Endothelial cell of umbilical vein (primary cell): ENCODE results near the gene SREBF1. TPM values are rescaled to one million over a fixed set of nuclear protein-coding genes. Genes with fewer than 3 reads are reported as not detected.

Experiments used
- BruUV-seq: library from RNA; stranded (reverse); fragments of 400-500 nt; replicated peaks from 2 replicates; lab custom pipeline; 2021; lab: Mats Ljungman, UMichigan
- CTCF ChIA-PET: fragments of 300-600, 350-600 bp; sonication (Branson Sonifier 250); formaldehyde crosslinking; loops from one replicate; lab custom pipeline; 2021; ENCODE audit warnings: antibody characterized with exemption, inconsistent platforms; lab: Charles Lee
- POLR2A ChIA-PET: fragments of 300-600, 350-600 bp; sonication (Branson Sonifier 250); formaldehyde crosslinking; loops from one replicate; lab custom pipeline; 2021; ENCODE audit warnings: antibody characterized with exemption, inconsistent platforms; lab: Charles Lee
- DNase-seq: peaks from one replicate; pipeline ENCODE4 v3.0.0-alpha.2; 2011; ENCODE audit warnings: low read depth, low spot score
- FAIRE-seq: peaks from 2 replicates; lab custom pipeline; 2011; peaks lifted over from hg19 to GRCh38; lab: Jason Lieb, UNC
- H2AFZ ChIP-seq: 2 replicates; pipeline ENCODE4 v1.6.0; 2012; ENCODE audit warnings: low read depth, low read length, control low read depth, inconsistent platforms
- H3K27ac ChIP-seq: 2 replicates; pipeline ENCODE4 v1.5.1; 2011; ENCODE audit warnings: low read depth, mild to moderate bottlenecking, control low read depth, low read length, moderate library complexity; ENCODE audit not compliant: insufficient read depth
- H3K27me3 ChIP-seq, 2 experiments: 2 replicates each; pipeline versions ENCODE4 v1.6.0 to v1.6.1; 2011; ENCODE audit warnings: low read length in 2 of 2, mixed read lengths in 1 of 2; ENCODE audit not compliant: control insufficient read depth in 2 of 2, insufficient read depth in 2 of 2
- H3K36me3 ChIP-seq, 2 experiments: 2 replicates in 1 of 2; 3 replicates in 1 of 2; pipeline ENCODE4 v1.5.1; 2011; ENCODE audit warnings: low read length in 2 of 2, mild to moderate bottlenecking in 1 of 2, moderate library complexity in 1 of 2; ENCODE audit not compliant: control insufficient read depth in 2 of 2, insufficient read depth in 2 of 2; ENCODE audit errors: extremely low read depth in 1 of 2
- H3K4me1 ChIP-seq: 3 replicates; pipeline ENCODE4 v1.5.1; 2011; ENCODE audit warnings: mild to moderate bottlenecking, low read length; ENCODE audit not compliant: control insufficient read depth, insufficient read depth; ENCODE audit errors: extremely low read depth
- H3K4me2 ChIP-seq: 2 replicates; pipeline ENCODE4 v1.6.1; 2011; ENCODE audit warnings: low read length, control low read depth, mixed read lengths; ENCODE audit not compliant: insufficient read depth
- H3K4me3 ChIP-seq, 3 experiments: fragments of 200-600 bp in 1 of 3; sonication (generic), shearing (Covaris generic) in 1 of 3; replicated peaks in 1 of 3; 2 replicates each; pipeline ENCODE4 v1.5.1; 2011 to 2016; ENCODE audit warnings: control low read depth in 3 of 3, low read length in 3 of 3, mild to moderate bottlenecking in 2 of 3, inconsistent platforms in 1 of 3, low read depth in 1 of 3, moderate library complexity in 1 of 3; ENCODE audit not compliant: insufficient read depth in 1 of 3
- H3K79me2 ChIP-seq: 2 replicates; pipeline ENCODE4 v1.6.0; 2012; ENCODE audit warnings: low read length, inconsistent platforms; ENCODE audit not compliant: control insufficient read depth, insufficient read depth
- H3K9ac ChIP-seq: replicated peaks from 2 replicates; pipeline ENCODE3; 2011; ENCODE audit warnings: low read length, control low read depth; ENCODE audit not compliant: insufficient read depth; ENCODE audit errors: extremely low read depth
- H3K9me1 ChIP-seq: replicated peaks from 3 replicates; pipeline ENCODE4 v1.6.0; 2011; ENCODE audit warnings: mild to moderate bottlenecking, low read length; ENCODE audit not compliant: control insufficient read depth, insufficient read depth; ENCODE audit errors: extremely low read depth
- H3K9me3 ChIP-seq: replicated peaks from 2 replicates; pipeline ENCODE4 v1.5.1; 2012; ENCODE audit warnings: low read length, inconsistent platforms; ENCODE audit not compliant: control insufficient read depth, insufficient read depth
- H4K20me1 ChIP-seq: replicated peaks from 2 replicates; pipeline ENCODE3; 2011; ENCODE audit warnings: mild to moderate bottlenecking, low read length; ENCODE audit not compliant: control insufficient read depth, insufficient read depth; ENCODE audit errors: extremely low read depth
- EZH2 ChIP-seq: IDR thresholded peaks from 2 replicates; pipeline ENCODE4 v1.6.1; 2012; ENCODE audit warnings: borderline replicate concordance, low read depth, mild to moderate bottlenecking, moderate library complexity, low read length, inconsistent platforms; ENCODE audit not compliant: severe bottlenecking
- FOS ChIP-seq: IDR thresholded peaks from 2 replicates; pipeline ENCODE4 v1.6.1; 2011; ENCODE audit warnings: mild to moderate bottlenecking, low read length, moderate library complexity, borderline replicate concordance; ENCODE audit not compliant: insufficient read depth
- GATA2 ChIP-seq: IDR thresholded peaks from 2 replicates; pipeline ENCODE4 v1.7.0; 2011; ENCODE audit warnings: low read depth, mild to moderate bottlenecking, moderate library complexity, mixed read lengths, low read length; ENCODE audit not compliant: insufficient read length, insufficient read depth
- MYC ChIP-seq: IDR thresholded peaks from one replicate; pipeline ENCODE4 v1.6.1; 2011; ENCODE audit warnings: mild to moderate bottlenecking, low read depth, low read length
- POLR2A ChIP-seq: IDR thresholded peaks from 2 replicates; pipeline ENCODE4 v1.6.1; 2012; ENCODE audit warnings: low read depth, mild to moderate bottlenecking, control low read depth, low read length
- POLR2AphosphoS5 ChIP-seq: IDR thresholded peaks from 2 replicates; pipeline ENCODE4 v1.6.1; 2012; ENCODE audit warnings: low read depth, mild to moderate bottlenecking, control low read depth, low read length, moderate library complexity; ENCODE audit not compliant: insufficient read depth
- dilution Hi-C: fragments of 300-500 bp; cut with MboI; formaldehyde crosslinking; loops from one replicate; pipeline ENCODE4 v1.15.0; 2019; ENCODE audit warnings: low sequenced_read_pairs; ENCODE audit not compliant: extremely low pct_ligation_motif_present
- intact Hi-C: fragments of 100-400 bp; cut with micrococcal nuclease; formaldehyde crosslinking; loops from one replicate; pipeline ENCODE4 v1.10.0; 2022
- polyA plus RNA-seq, 4 experiments: library from polyadenylated mRNA; depleted of rRNA in 3 of 4; stranded (reverse) in 3 of 4; unstranded in 1 of 4; fragments of >200 nt; gene quantifications; 2 replicates each; pipeline versions ENCODE4 v1.2.1 to v1.2.3, GENCODE V29; 2011 to 2012; ENCODE audit warnings: missing spikeins in 1 of 4
- total RNA-seq: library from RNA; stranded (reverse); gene quantifications from 2 replicates; pipeline ENCODE4 v1.2.3, GENCODE V29; 2021
- TF ChIP-seq, protein P1 (sequence below), 2 donors: IDR thresholded peaks; 1 replicate in 1 of 2; 2 replicates in 1 of 2; pipeline ENCODE4 v1.5.1; 2011; ENCODE audit warnings: low read length in 2 of 2, mild to moderate bottlenecking in 2 of 2, moderate library complexity in 2 of 2, control low read depth in 1 of 2, inconsistent platforms in 1 of 2, low read depth in 1 of 2; ENCODE audit not compliant: insufficient read depth in 1 of 2; ENCODE audit errors: extremely low read depth in 1 of 2

The SREBF1 gene
- total and polyA plus RNA-seq, 2 donors (not counting 3 experiments of a cell fraction or from before 2014, with no cell fraction given): 50.4 to 109 TPM

DNA sequence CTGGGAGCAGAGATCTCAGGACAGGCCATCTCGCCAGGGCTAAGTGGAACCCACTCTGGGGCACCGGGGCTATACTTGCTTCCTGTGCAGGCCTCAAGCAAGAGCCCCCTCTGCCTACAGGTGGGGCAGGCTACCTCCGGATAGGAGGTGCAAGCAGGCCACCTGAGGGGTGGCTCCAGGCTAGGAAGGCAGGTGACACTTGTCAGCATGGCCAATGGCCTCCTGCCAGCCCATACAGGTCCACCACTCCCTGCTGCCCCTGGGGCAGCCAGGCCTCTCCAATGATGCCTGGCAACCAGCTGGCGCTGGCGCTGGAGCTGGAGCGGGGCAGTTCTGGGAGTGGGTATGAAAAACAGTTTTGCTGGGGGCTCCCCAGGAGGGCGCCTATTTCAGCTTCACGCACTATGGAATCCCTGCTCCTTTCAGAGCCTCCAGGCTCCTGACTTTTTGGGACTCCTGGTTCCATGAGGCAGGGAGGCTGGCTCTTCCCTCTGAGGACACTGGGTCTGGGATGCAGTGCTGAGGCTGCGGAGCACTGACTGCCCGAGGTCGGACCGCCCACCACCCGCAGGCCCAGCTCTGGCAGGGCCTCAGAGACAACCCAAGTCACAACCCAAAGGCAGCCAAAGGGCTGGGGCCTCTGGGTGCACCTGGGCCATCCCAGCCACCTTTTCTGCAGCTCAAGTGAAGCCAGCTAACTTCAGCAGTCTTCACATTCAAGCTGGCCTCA is 8.4 kb upstream of the SREBF1 start:
- peaks cover 0 to 4% of the 10 kb centered on the region in 2 experiments for H3K36me3 ChIP-seq
- no peak overlapping the region for H3K27ac ChIP-seq
- intact Hi-C loops (no loop called here), dilution Hi-C loops (no loop called here)
- H3K9me1 ChIP-seq: no peaks in the 10 kb centered on the region
- no TSS peak for BruUV-seq
- no peaks in the 10 kb centered on the region for H3K27me3 ChIP-seq
- no peak overlapping the region for H3K9ac ChIP-seq
- H3K4me1 ChIP-seq: peaks cover 20% of the 10 kb centered on the region
- ChIA-PET CTCF (interaction anchor here (1.4 kb wide), 1 partner anchor 9 kb away, joined by 4 read pairs; the partner anchor contains the start of gene SREBF1), POLR2A (interaction anchor here (0.6 kb wide), 1 partner anchor 17 kb away, joined by 4 read pairs; no protein-coding TSS in a partner anchor)
- TF ChIP-seq POLR2AphosphoS5 (no peak), GATA2 (no peak), EZH2 (no peak)
- no peak overlapping the region for H3K4me3 ChIP-seq
- no peaks in the 10 kb centered on the region for H3K79me2 ChIP-seq
- H3K4me2 ChIP-seq: no peak overlapping the region
- FAIRE-seq (no peak), DNase-seq (no peak)
- no peak overlapping the region for H2AFZ ChIP-seq
- H3K9me3 ChIP-seq: no peaks in the 10 kb centered on the region
- no peaks in the 10 kb centered on the region for H4K20me1 ChIP-seq

DNA sequence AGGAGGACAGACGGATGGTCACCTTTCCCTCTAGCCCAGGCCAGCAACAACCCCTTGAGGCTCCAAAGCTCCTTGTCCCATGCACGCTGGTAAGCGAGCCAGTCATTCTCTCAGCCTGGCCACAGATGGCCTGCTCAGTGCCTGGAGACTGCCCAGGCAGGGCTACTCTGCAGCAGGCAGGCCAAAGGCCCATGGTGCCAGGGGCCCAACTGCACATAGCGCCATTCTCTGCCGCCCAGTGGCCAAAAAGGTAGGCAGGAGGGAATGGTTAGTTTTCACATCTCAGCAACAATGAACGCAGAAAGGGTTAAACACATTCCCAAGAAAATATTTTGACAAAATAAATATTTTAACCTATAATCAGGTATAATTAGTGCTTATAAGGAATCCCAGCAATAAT is 7.7 kb upstream of the SREBF1 start:
- Histone ChIP-seq H3K36me3 (peaks cover 0 to 4% of the 10 kb centered on the region in 2 experiments), H3K27me3 (no peaks in the 10 kb centered on the region), H2AFZ (no peak overlapping the region), H3K4me3 (no peak overlapping the region), H3K9ac (no peak overlapping the region), H4K20me1 (no peaks in the 10 kb centered on the region), H3K9me1 (no peaks in the 10 kb centered on the region), H3K27ac (no peak overlapping the region), H3K9me3 (no peaks in the 10 kb centered on the region), H3K4me2 (no peak overlapping the region), H3K79me2 (no peaks in the 10 kb centered on the region), H3K4me1 (peaks cover 20% of the 10 kb centered on the region)
- dilution Hi-C loops (no loop called here), intact Hi-C loops (no loop called here)
- FAIRE-seq (no peak), DNase-seq (no peak)
- CTCF ChIA-PET: no interaction called here
- POLR2A ChIA-PET: no interaction called here
- no TSS peak for BruUV-seq
- TF ChIP-seq MYC (no peak), POLR2AphosphoS5 (no peak), POLR2A (no peak), FOS (no peak), EZH2 (no peak)
- TF ChIP-seq, protein P1, sequence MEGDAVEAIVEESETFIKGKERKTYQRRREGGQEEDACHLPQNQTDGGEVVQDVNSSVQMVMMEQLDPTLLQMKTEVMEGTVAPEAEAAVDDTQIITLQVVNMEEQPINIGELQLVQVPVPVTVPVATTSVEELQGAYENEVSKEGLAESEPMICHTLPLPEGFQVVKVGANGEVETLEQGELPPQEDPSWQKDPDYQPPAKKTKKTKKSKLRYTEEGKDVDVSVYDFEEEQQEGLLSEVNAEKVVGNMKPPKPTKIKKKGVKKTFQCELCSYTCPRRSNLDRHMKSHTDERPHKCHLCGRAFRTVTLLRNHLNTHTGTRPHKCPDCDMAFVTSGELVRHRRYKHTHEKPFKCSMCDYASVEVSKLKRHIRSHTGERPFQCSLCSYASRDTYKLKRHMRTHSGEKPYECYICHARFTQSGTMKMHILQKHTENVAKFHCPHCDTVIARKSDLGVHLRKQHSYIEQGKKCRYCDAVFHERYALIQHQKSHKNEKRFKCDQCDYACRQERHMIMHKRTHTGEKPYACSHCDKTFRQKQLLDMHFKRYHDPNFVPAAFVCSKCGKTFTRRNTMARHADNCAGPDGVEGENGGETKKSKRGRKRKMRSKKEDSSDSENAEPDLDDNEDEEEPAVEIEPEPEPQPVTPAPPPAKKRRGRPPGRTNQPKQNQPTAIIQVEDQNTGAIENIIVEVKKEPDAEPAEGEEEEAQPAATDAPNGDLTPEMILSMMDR (IDR thresholded peaks at IDR 0.05; ENCODE audit: extremely low read depth in 1 of 2, insufficient read depth in 1 of 2, low read depth in 1 of 2, low read length in 2 of 2): no peak
